ENCODE measurements around the gene SGCA. TPM values are rescaled to one million over a fixed set of nuclear protein-coding genes. Genes with fewer than 3 reads are reported as not detected.

The SGCA gene
- total and polyA plus RNA-seq, 2 of the 8 experiments (the other 6 are each of a cell fraction or from before 2014, with no cell fraction given) = 0.12 TPM; not detected in 1

DNA sequence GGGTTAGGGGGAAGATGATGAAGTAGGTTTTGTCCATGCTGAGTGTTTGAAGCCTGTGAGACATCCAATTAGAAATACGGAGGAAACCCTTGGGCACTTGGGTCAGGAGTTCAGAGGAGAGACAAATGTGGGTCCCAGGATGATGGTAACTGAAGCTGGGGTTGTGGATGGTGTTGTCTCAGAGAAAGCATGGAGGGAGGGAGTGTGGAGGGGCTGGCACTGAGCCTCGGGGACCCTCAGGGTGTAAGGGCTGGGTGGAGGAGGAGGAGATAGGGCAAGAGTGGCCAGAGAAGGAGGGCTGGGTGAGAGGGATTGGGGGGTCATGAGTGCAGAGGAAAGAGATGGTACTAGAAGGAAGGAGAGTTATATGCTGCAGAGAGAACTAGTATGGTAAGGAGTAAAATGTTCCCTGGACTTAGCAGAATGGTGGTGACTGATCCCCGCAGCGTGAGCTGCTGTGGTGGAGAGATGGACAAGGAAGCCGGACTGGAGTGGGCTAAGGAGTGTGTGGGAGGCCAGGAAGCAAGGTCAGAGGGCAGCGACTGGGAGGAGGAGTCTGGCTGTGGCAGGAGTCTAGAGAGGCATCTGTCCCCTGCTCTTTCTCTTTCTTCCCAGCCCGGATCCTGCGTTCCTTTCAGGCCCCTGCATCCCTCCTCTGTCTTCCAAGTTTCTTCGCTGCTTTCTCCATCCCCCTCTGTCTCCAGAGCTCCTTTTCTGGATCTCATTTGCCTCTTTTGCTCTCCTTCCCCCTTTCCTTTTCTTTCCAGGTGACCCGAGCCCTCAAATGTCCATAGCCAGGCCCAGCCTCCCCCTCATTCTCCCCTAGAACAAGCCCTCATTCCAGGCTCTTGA is 39.5 kb downstream of the SGCA start:
- 0 out of 2 replicates have a peak overlapping the region, but pooled peaks have one; percentile 77 for H2BK12ac ChIP-seq (ENCODE audit: low read depth, low read length)
- H3K23me2 ChIP-seq (ENCODE audit: low read depth, low read length) = peaks cover 6% of the 10 kb centered on the region; the same call in 1 of the 2 replicates
- H2AFZ ChIP-seq (ENCODE audit: low read length) = no peak overlapping the region
- H3K79me1 ChIP-seq (ENCODE audit: low read depth, low read length) = no peaks in the 10 kb centered on the region
- no peak overlapping the region for H3K4me2 ChIP-seq (ENCODE audit: insufficient read depth in 1 of 2, low read depth in 2 of 2, low read length in 2 of 2)
- H2BK15ac ChIP-seq (ENCODE audit: low read length) = peak overlapping the region; percentile 61; the same call in 1 of the 2 replicates
- H2AK5ac ChIP-seq (ENCODE audit: low read depth, low read length) = no peak overlapping the region
- 0 out of 2 replicates have a peak overlapping the region, but pooled peaks have one; percentile 12 for H2BK5ac ChIP-seq (ENCODE audit: low read depth, low read length)
- H4K91ac ChIP-seq (replicated peaks; ENCODE audit: insufficient read length, low read length) = peak overlapping the region; percentile 38
- no peaks in the 10 kb centered on the region for H3K36me3 ChIP-seq (ENCODE audit: control insufficient read depth in 2 of 4, insufficient read depth in 4 of 4, low read length in 3 of 4)
- H3K14ac ChIP-seq (ENCODE audit: insufficient read length) = no peak overlapping the region
- WGBS, 2 experiments (ENCODE audit: extremely low coverage in 1 of 2, insufficient coverage in 1 of 2, insufficient read length in 1 of 2, insufficient replicate concordance in 2 of 2, low coverage in 1 of 2, low lambda C conversion rate in 2 of 2, missing lambda C conversion rate in 1 of 2) = 81% methylated on average over 10 of the region's 10 CpGs; no CpG with 5 or more reads in 1 of the 2 experiments
- H3K9me3 ChIP-seq (ENCODE audit: insufficient read depth in 2 of 2, low read depth in 1 of 2, low read length in 1 of 2) = no peaks in the 10 kb centered on the region
- H3K9ac ChIP-seq (replicated peaks in 1 of 4; ENCODE audit: extremely low read depth in 1 of 4, low read depth in 3 of 4, low read length in 3 of 4) = no peak overlapping the region
- H3K23ac ChIP-seq (ENCODE audit: insufficient read length) = no peak overlapping the region
- no peak overlapping the region for H2BK20ac ChIP-seq (ENCODE audit: low read length)
- H4K8ac ChIP-seq (ENCODE audit: extremely low read depth, insufficient read depth, low read length) = no peak overlapping the region
- H3K56ac ChIP-seq (replicated peaks; ENCODE audit: insufficient read length, low read depth, low read length) = no peak overlapping the region
- no peak for FAIRE-seq
- no peak overlapping the region for H3K4me3 ChIP-seq (ENCODE audit: extremely low read depth in 1 of 4, insufficient read depth in 2 of 4, low read depth in 3 of 4, low read length in 4 of 4)
- H3K27me3 ChIP-seq (replicated peaks in 1 of 4; ENCODE audit: control insufficient read depth in 3 of 4, extremely low read depth in 1 of 4, insufficient read depth in 3 of 4, low read length in 3 of 4) = peaks cover 0 to 29% (median 15%) of the 10 kb centered on the region in 4 experiments; a peak in 5 of 7 replicates
- no peaks in the 10 kb centered on the region for H3K79me2 ChIP-seq (ENCODE audit: control insufficient read depth in 1 of 2, insufficient read depth in 2 of 2, low read length in 2 of 2)
- peak in 1 of 2 experiments; percentile 41 for DNase-seq (ENCODE audit: low read depth in 1 of 2, low spot score in 2 of 2)
- ChIA-PET POLR2A (ENCODE audit: partially characterized antibody) (interaction anchor here (0.7 to 1.7 kb wide), 4 partner anchors 15 to 144 kb away, joined by 3 to 5 read pairs (median 4); partner anchors contain the start of gene SGCA), CTCF (ENCODE audit: partially characterized antibody) (interaction anchor here (0.8 to 24.4 kb wide), 10 partner anchors 9 to 156 kb away, joined by 3 to 1349 read pairs (median 4); partner anchors contain the start of gene TMEM92)
- no peak overlapping the region for H4K5ac ChIP-seq (ENCODE audit: insufficient read length, low read depth, low read length)
- H3K4me1 ChIP-seq (replicated peaks in 1 of 4; ENCODE audit: control insufficient read depth in 3 of 4, insufficient read depth in 4 of 4, low read length in 3 of 4) = peaks cover 15 to 30% (median 24%) of the 10 kb centered on the region in 4 experiments
- peak overlapping the region; percentile 48; the same call in 1 of the 2 replicates for H3K18ac ChIP-seq (ENCODE audit: extremely low read depth, low read length)
- H3K4ac ChIP-seq (replicated peaks; ENCODE audit: insufficient read length, low read depth, low read length) = no peak overlapping the region
- no peak overlapping the region for H3K27ac ChIP-seq (ENCODE audit: low read depth, low read length)
- no peak overlapping the region for H2BK120ac ChIP-seq (replicated peaks; ENCODE audit: low read depth, low read length)
- no peaks in the 10 kb centered on the region for H4K20me1 ChIP-seq (replicated peaks in 1 of 2; ENCODE audit: control insufficient read depth in 1 of 2, insufficient read depth in 2 of 2, low read length in 2 of 2)
- TF ChIP-seq CREB1 (IDR thresholded peaks at IDR 0.05) (no peak), CBX8 (IDR thresholded peaks at IDR 0.05; ENCODE audit: borderline replicate concordance, low read depth, low read length) (no peak), SP1 (IDR thresholded peaks at IDR 0.05; ENCODE audit: low read depth, low read length) (no peak), HDAC6 (IDR thresholded peaks at IDR 0.05; ENCODE audit: low read depth, low read length) (no peak), RAD21 (IDR thresholded peaks at IDR 0.05 in 1 of 2, conservative IDR thresholded peaks at IDR 0.05 in 1 of 2; ENCODE audit: low read depth in 2 of 2, low read length in 2 of 2) (no peak), FOSL1 (IDR thresholded peaks at IDR 0.05; ENCODE audit: insufficient read depth, low read depth, low read length) (no peak), KDM5A (IDR thresholded peaks at IDR 0.05; ENCODE audit: low read length) (no peak), KDM1A (IDR thresholded peaks at IDR 0.05; ENCODE audit: borderline replicate concordance, low read length) (no peak), ATF2 (IDR thresholded peaks at IDR 0.05; ENCODE audit: low read length) (no peak), SP2 (IDR thresholded peaks at IDR 0.05; ENCODE audit: low read length) (no peak)
